ENCODE data around the gene ZNF496. TPM values are rescaled to one million over a fixed set of nuclear protein-coding genes. Genes with fewer than 3 reads are reported as not detected.
"Not testable (repeated sequence)": the region's sequence is repeated elsewhere in the genome, so short reads cannot be mapped to it uniquely, and the experiment has no call there.

Gene ZNF496
- total and polyA plus RNA-seq, 2 of the 4 experiments (the other 2 are of a cell fraction), result 11.7 to 16.2 TPM

- H2BK15ac ChIP-seq (ENCODE audit: low read depth, low read length); H3K9me3 ChIP-seq (ENCODE audit: control insufficient read depth, insufficient read depth, low read length); H3K14ac ChIP-seq (replicated peaks; ENCODE audit: low read depth, low read length); H2AK5ac ChIP-seq (ENCODE audit: low read depth, low read length); in situ Hi-C loops (cut with MboI; ENCODE audit: low sequenced_read_pairs); H2AFZ ChIP-seq (replicated peaks; ENCODE audit: low read length, poor library complexity); intact Hi-C loops (cut with micrococcal nuclease); H2BK20ac ChIP-seq (ENCODE audit: low read depth, low read length); H3K9ac ChIP-seq (ENCODE audit: low read depth, low read length); H3K9me1 ChIP-seq (ENCODE audit: insufficient read depth, low read length); H2BK120ac ChIP-seq (ENCODE audit: low read depth, low read length); H3K23ac ChIP-seq (ENCODE audit: low read depth, low read length); POLR2A ChIA-PET (ENCODE audit: unreplicated experiment); H2BK5ac ChIP-seq (ENCODE audit: low read depth, low read length, poor library complexity, severe bottlenecking); H4K20me1 ChIP-seq (ENCODE audit: insufficient read depth, low read length); BruUV-seq (replicated peaks); ATAC-seq (ENCODE audit: low read depth); H3K79me1 ChIP-seq (ENCODE audit: low read depth in 1 of 2, low read length in 2 of 2); H3K4ac ChIP-seq (ENCODE audit: low read depth, low read length); H3K4me1 ChIP-seq (ENCODE audit: control insufficient read depth, insufficient read depth, low read length); H3K56ac ChIP-seq (ENCODE audit: extremely low read depth, insufficient read depth, low read length); DNase-seq; H3K4me3 ChIP-seq (ENCODE audit: insufficient read depth, low read depth, low read length); H4K91ac ChIP-seq (ENCODE audit: insufficient read depth, low read depth, low read length); H3K18ac ChIP-seq (ENCODE audit: low read depth, low read length); H4K5ac ChIP-seq (ENCODE audit: low read depth, low read length); CTCF ChIA-PET; H3K36me3 ChIP-seq (ENCODE audit: control insufficient read depth, insufficient read depth, low read length); H4K8ac ChIP-seq (ENCODE audit: low read depth in 2 of 2, low read length in 2 of 2); dilution Hi-C loops (cut with HindIII; ENCODE audit: low sequenced_read_pairs, unreplicated experiment); H3K27me3 ChIP-seq (ENCODE audit: control insufficient read depth, insufficient read depth, low read length); H3K4me2 ChIP-seq (ENCODE audit: low read depth, low read length); H3K27ac ChIP-seq (ENCODE audit: insufficient read depth, low read length); H2AK9ac ChIP-seq (replicated peaks; ENCODE audit: low read depth, low read length, poor library complexity): not testable (repeated sequence)
- 73% methylated on average over 2 of the region's 19 CpGs; no CpG with 5 or more reads in 1 of the 2 experiments for WGBS, 2 experiments (ENCODE audit: extremely low coverage in 2 of 2, insufficient read length in 1 of 2)
Measured at GRCh38 chr1:247289274-247289892, 42.3 kb downstream of the ZNF496 start.
